ENCODE measurements around the gene NGEF. TPM values are rescaled to one million over a fixed set of nuclear protein-coding genes. Genes with fewer than 3 reads are reported as not detected.

Gene NGEF
- polyA plus RNA-seq, 3 donors = not detected

DNA sequence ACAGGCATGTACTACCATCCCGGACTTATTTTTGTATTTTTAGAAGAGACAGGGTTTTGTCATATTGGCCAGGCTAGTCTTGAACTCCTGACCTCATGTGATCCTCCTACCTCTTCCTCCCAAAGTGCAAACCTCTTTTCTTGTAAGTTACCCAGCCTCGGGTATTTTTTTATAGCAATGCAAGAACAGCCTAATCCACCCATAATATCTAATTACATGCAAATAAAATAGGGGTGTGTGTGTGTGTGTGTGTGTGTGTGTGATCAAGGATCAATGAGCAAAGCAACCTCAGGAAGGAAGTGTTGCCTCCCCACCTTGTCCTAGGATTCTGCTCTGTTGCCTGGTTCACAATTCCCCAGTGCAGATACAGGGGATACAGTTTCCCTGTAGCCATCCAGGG lies 45.6 kb downstream of the NGEF start:
- DNase-seq = no peak
- WGBS (ENCODE audit: insufficient coverage) = no CpG with 5 or more reads among the region's 2 CpGs
- H3K27ac ChIP-seq (ENCODE audit: low read depth in 1 of 2, low read length in 2 of 2) = no peak overlapping the region

DNA sequence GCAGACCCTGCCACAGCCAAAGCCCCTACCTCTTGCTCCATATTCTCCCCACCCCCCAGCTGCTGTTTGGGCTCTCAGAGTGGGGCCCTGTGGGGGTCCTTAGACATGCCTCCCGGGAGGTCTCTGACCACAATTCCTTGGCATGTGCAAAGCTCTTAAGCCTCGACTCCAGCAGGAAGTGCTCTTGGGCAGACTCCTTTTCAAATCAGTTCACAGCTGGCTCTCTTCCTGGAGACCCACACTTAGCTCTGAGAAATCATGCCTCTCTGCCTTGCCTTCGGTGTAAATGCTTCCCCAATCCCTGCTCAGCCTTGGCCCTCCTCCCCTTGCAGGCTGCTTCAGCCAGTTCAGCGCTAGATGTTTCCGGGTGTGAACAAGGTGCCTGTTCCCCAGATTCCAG lies 46.9 kb downstream of the NGEF start:
- TF ChIP-seq, protein P1, sequence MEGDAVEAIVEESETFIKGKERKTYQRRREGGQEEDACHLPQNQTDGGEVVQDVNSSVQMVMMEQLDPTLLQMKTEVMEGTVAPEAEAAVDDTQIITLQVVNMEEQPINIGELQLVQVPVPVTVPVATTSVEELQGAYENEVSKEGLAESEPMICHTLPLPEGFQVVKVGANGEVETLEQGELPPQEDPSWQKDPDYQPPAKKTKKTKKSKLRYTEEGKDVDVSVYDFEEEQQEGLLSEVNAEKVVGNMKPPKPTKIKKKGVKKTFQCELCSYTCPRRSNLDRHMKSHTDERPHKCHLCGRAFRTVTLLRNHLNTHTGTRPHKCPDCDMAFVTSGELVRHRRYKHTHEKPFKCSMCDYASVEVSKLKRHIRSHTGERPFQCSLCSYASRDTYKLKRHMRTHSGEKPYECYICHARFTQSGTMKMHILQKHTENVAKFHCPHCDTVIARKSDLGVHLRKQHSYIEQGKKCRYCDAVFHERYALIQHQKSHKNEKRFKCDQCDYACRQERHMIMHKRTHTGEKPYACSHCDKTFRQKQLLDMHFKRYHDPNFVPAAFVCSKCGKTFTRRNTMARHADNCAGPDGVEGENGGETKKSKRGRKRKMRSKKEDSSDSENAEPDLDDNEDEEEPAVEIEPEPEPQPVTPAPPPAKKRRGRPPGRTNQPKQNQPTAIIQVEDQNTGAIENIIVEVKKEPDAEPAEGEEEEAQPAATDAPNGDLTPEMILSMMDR (IDR thresholded peaks at IDR 0.05) = no peak
- Histone ChIP-seq H3K27ac (ENCODE audit: low read depth in 1 of 2, low read length in 2 of 2) (no peak overlapping the region), H4K20me1 (ENCODE audit: insufficient read depth, low read length) (no peaks in the 10 kb centered on the region), H3K9me3 (replicated peaks in 1 of 2; ENCODE audit: control insufficient read depth in 1 of 2, insufficient read depth in 1 of 2, low read length in 2 of 2) (peaks cover 3 to 9% of the 10 kb centered on the region in 2 donors), H3K4me2 (replicated peaks; ENCODE audit: extremely low read depth, low read length, poor library complexity, severe bottlenecking) (no peak overlapping the region), H2AFZ (ENCODE audit: insufficient read depth, low read depth, low read length, poor library complexity, severe bottlenecking) (no peak overlapping the region), H3K27me3 (ENCODE audit: control insufficient read depth in 2 of 2, insufficient read depth in 2 of 2, low read length in 2 of 2) (no peaks in the 10 kb centered on the region), H3K36me3 (replicated peaks in 1 of 2; ENCODE audit: control insufficient read depth in 1 of 2, insufficient read depth in 2 of 2, low read length in 2 of 2) (no peaks in the 10 kb centered on the region), H3K4me3 (replicated peaks in 1 of 3; ENCODE audit: low read depth in 2 of 3, low read length in 3 of 3) (no peak overlapping the region), H3K79me2 (ENCODE audit: insufficient read depth, low read length) (no peaks in the 10 kb centered on the region), H3K9ac (ENCODE audit: insufficient read depth, low read length, poor library complexity, severe bottlenecking) (no peak overlapping the region), H3K4me1 (ENCODE audit: control insufficient read depth in 1 of 2, insufficient read depth in 2 of 2, low read length in 2 of 2) (no peaks in the 10 kb centered on the region)
- H3K4me1 Mint-ChIP-seq = no peaks in the 10 kb centered on the region
- 25% methylated on average over 3 of the region's 5 CpGs for WGBS (ENCODE audit: insufficient coverage)
- peaks cover 4 to 19% (median 15%) of the 10 kb centered on the region in 3 donors for H3K27me3 Mint-ChIP-seq (ENCODE audit: low read depth in 3 of 3)
- no peak for DNase-seq
- intact Hi-C loops (cut with micrococcal nuclease) = no loop called here
- no peak overlapping the region for H3K4me3 Mint-ChIP-seq
- H3K9me3 Mint-ChIP-seq = peaks cover 5 to 17% (median 9%) of the 10 kb centered on the region in 7 donors
- H3K36me3 Mint-ChIP-seq = no peaks in the 10 kb centered on the region
- H3K27ac Mint-ChIP-seq = no peak overlapping the region

More for the DNA sequence above, 45.6 kb downstream of the NGEF start:
- Mint-ChIP-seq H3K36me3 (no peaks in the 10 kb centered on the region), H3K4me3 (no peak overlapping the region), H3K4me1 (no peaks in the 10 kb centered on the region), H3K27me3 (ENCODE audit: low read depth in 3 of 3) (peaks cover 2 to 12% (median 9%) of the 10 kb centered on the region in 3 donors), H3K9me3 (peaks cover 0 to 5% (median 0%) of the 10 kb centered on the region in 7 donors), H3K27ac (no peak overlapping the region)
- Histone ChIP-seq H3K9ac (ENCODE audit: insufficient read depth, low read length, poor library complexity, severe bottlenecking) (no peak overlapping the region), H4K20me1 (ENCODE audit: insufficient read depth, low read length) (no peaks in the 10 kb centered on the region), H3K79me2 (ENCODE audit: insufficient read depth, low read length) (no peaks in the 10 kb centered on the region), H3K27me3 (ENCODE audit: control insufficient read depth in 2 of 2, insufficient read depth in 2 of 2, low read length in 2 of 2) (no peaks in the 10 kb centered on the region), H3K4me2 (replicated peaks; ENCODE audit: extremely low read depth, low read length, poor library complexity, severe bottlenecking) (no peak overlapping the region), H3K4me1 (ENCODE audit: control insufficient read depth in 1 of 2, insufficient read depth in 2 of 2, low read length in 2 of 2) (no peaks in the 10 kb centered on the region), H3K4me3 (replicated peaks in 1 of 3; ENCODE audit: low read depth in 2 of 3, low read length in 3 of 3) (no peak overlapping the region), H3K36me3 (replicated peaks in 1 of 2; ENCODE audit: control insufficient read depth in 1 of 2, insufficient read depth in 2 of 2, low read length in 2 of 2) (no peaks in the 10 kb centered on the region), H3K9me3 (replicated peaks in 1 of 2; ENCODE audit: control insufficient read depth in 1 of 2, insufficient read depth in 1 of 2, low read length in 2 of 2) (no peaks in the 10 kb centered on the region), H2AFZ (ENCODE audit: insufficient read depth, low read depth, low read length, poor library complexity, severe bottlenecking) (no peak overlapping the region)
- intact Hi-C loops (cut with micrococcal nuclease) = no loop called here
- TF ChIP-seq, protein P1 (IDR thresholded peaks at IDR 0.05) = no peak

Data from CD14-positive monocyte (primary cell).